ENCODE results near the gene HIPK2.

GRCh38 chr7:139679731-139680594 is 97.8 kb downstream of the HIPK2 start:
- TF ChIP-seq BHLHE40 (IDR thresholded peaks at IDR 0.05; ENCODE audit: low read depth, low read length) (peak; percentile 82), FOS (IDR thresholded peaks at IDR 0.05; ENCODE audit: low read depth, low read length) (no peak), CTCF (conservative IDR thresholded peaks at IDR 0.05; ENCODE audit: low read depth, low read length) (no peak), RFX5 (IDR thresholded peaks at IDR 0.05; ENCODE audit: low read depth, low read length) (no peak), POLR2A (IDR thresholded peaks at IDR 0.05; ENCODE audit: low read depth, low read length) (no peak), MXI1 (IDR thresholded peaks at IDR 0.05; ENCODE audit: borderline replicate concordance, low read depth, low read length) (peak; percentile 19; the same call in 1 of the 2 replicates), MAFK (IDR thresholded peaks at IDR 0.05; ENCODE audit: low read depth, low read length) (no peak)

Data from IMR-90 (cell line).